HEK293 (cell line): Measurements from ENCODE around the gene SIDT2.
"Not testable (repeated sequence)": the region's sequence is repeated elsewhere in the genome, so short reads cannot be mapped to it uniquely, and the experiment has no call there.

Source experiments
- CTCF ChIA-PET: fragments of 350-600 bp; formaldehyde crosslinking; extraction: SDS; loops from one replicate; lab custom pipeline; 2021; ENCODE audit warnings: antibody characterized with exemption; lab: Yijun Ruan, JAX
- POLR2A ChIA-PET: fragments of 300-600 bp; formaldehyde crosslinking; extraction: SDS; loops from one replicate; lab custom pipeline; 2020; ENCODE audit warnings: antibody characterized with exemption, inconsistent platforms; lab: Yijun Ruan, JAX
- H3K27ac ChIP-seq: fragments of 200-500 bp; sonication (Bioruptor generic); 2 replicates; pipeline ENCODE4 v1.5.1; 2014; ENCODE audit warnings: low read depth, low read length, control low read depth, inconsistent platforms; ENCODE audit errors: extremely low read depth
- H3K36me3 ChIP-seq, 2 experiments: fragments of 200-500 bp in 1 of 2; sonication (Bioruptor generic) in 1 of 2; 1 replicate in 1 of 2; 2 replicates in 1 of 2; pipeline ENCODE4 v1.5.1; 2014 to 2017; ENCODE audit warnings: inconsistent platforms in 2 of 2, low read length in 2 of 2; ENCODE audit not compliant: control insufficient read depth in 2 of 2, insufficient read depth in 1 of 2
- H3K4me1 ChIP-seq: fragments of 200-500 bp; sonication (Bioruptor generic); 2 replicates; pipeline ENCODE4 v1.5.1; 2014; ENCODE audit warnings: mild to moderate bottlenecking, low read length, inconsistent platforms; ENCODE audit not compliant: control insufficient read depth, insufficient read depth
- H3K4me3 ChIP-seq: 2 replicates; pipeline ENCODE4 v1.5.1; 2011; ENCODE audit warnings: low read depth, mild to moderate bottlenecking, control low read depth, low read length, moderate library complexity
- H3K9me3 ChIP-seq: fragments of 200-500 bp; sonication (Bioruptor generic); 2 replicates; pipeline ENCODE4 v1.5.1; 2014; ENCODE audit warnings: low read depth, low read length, inconsistent platforms; ENCODE audit not compliant: control insufficient read depth, insufficient read depth
- ELK4 ChIP-seq: IDR thresholded peaks from 2 replicates; pipeline ENCODE4 v1.6.1; 2011; ENCODE audit warnings: mild to moderate bottlenecking, low read depth, low read length, borderline replicate concordance
- HOXC10 ChIP-seq: sonication (generic); formaldehyde crosslinking; IDR thresholded peaks from 2 replicates; pipeline ENCODE4 v1.8.1; 2023; ENCODE audit warnings: mild to moderate bottlenecking, missing genetic modification reagents
- INSM2 ChIP-seq: fragments of 450-650 bp; formaldehyde crosslinking; IDR thresholded peaks from 2 replicates; pipeline ENCODE4 v1.5.1; 2016; ENCODE audit warnings: missing biosample characterization, missing genetic modification characterization
- PRDM1 ChIP-seq: fragments of 450-650 bp; formaldehyde crosslinking; IDR thresholded peaks from 2 replicates; pipeline ENCODE4; 2016; ENCODE audit warnings: missing biosample characterization, missing genetic modification characterization
- WT1 ChIP-seq: fragments of 450-650 bp; formaldehyde crosslinking; IDR thresholded peaks from 2 replicates; pipeline ENCODE4 v1.5.1; 2016; ENCODE audit warnings: missing biosample characterization, missing genetic modification characterization
- ZBTB1 ChIP-seq: fragments of 450-650 bp; formaldehyde crosslinking; IDR thresholded peaks from 2 replicates; pipeline ENCODE4 v1.5.1; 2016; ENCODE audit warnings: missing biosample characterization, missing genetic modification characterization
- ZNF174 ChIP-seq: fragments of 450-650 bp; formaldehyde crosslinking; IDR thresholded peaks from 2 replicates; pipeline ENCODE4 v1.5.0; 2017; ENCODE audit warnings: missing biosample characterization, mild to moderate bottlenecking, missing genetic modification characterization
- ZNF324 ChIP-seq: fragments of 450-650 bp; formaldehyde crosslinking; IDR thresholded peaks from 2 replicates; pipeline ENCODE4 v1.5.1; 2016; ENCODE audit warnings: missing biosample characterization, missing genetic modification characterization
- ZNF548 ChIP-seq: fragments of 450-650 bp; formaldehyde crosslinking; IDR thresholded peaks from 2 replicates; pipeline ENCODE4 v1.5.1; 2016; ENCODE audit warnings: missing biosample characterization, missing genetic modification characterization
- ZNF701 ChIP-seq: fragments of 450-650 bp; formaldehyde crosslinking; IDR thresholded peaks from 2 replicates; pipeline ENCODE4 v1.5.1; 2016; ENCODE audit warnings: missing biosample characterization, missing genetic modification characterization
- ZNF785 ChIP-seq: fragments of 450-650 bp; formaldehyde crosslinking; IDR thresholded peaks from 2 replicates; pipeline ENCODE4 v1.5.1; 2016; ENCODE audit warnings: missing biosample characterization, missing genetic modification characterization
- ZSCAN16 ChIP-seq: fragments of 450-650 bp; formaldehyde crosslinking; IDR thresholded peaks from 2 replicates; pipeline ENCODE4 v1.5.1; 2016; ENCODE audit warnings: missing biosample characterization, missing genetic modification characterization
- TF ChIP-seq, protein P1 (sequence below): fragments of 450-650 bp; formaldehyde crosslinking; IDR thresholded peaks from 2 replicates; pipeline ENCODE4 v1.5.1; 2017; ENCODE audit warnings: missing biosample characterization, missing genetic modification characterization

The SIDT2 gene

GRCh38 chr11:117134431-117134830 lies 44.1 kb upstream of the SIDT2 start:
- no peaks in the 10 kb centered on the region for H3K36me3 ChIP-seq
- H3K9me3 ChIP-seq = no peaks in the 10 kb centered on the region
- H3K27ac ChIP-seq = no peak overlapping the region
- POLR2A ChIA-PET = no interaction called here
- no peaks in the 10 kb centered on the region for H3K4me1 ChIP-seq
- H3K4me3 ChIP-seq = no peak overlapping the region
- CTCF ChIA-PET = interaction anchor here (2.1 kb wide), 1 partner anchor 10 kb away, joined by 4 read pairs; no protein-coding TSS in a partner anchor
- no peak for TF ChIP-seq ZNF548 (tag by site-specific recombination)
- TF ChIP-seq HOXC10 (CRISPR knock-in tag) = no peak
- TF ChIP-seq ZNF701 = no peak
- TF ChIP-seq ZNF174 (tag by site-specific recombination) = no peak
- no peak for TF ChIP-seq INSM2
- TF ChIP-seq WT1 (tag by site-specific recombination) = no peak
- no peak for TF ChIP-seq ZSCAN16
- TF ChIP-seq ZBTB1 (tag by site-specific recombination) = no peak
- TF ChIP-seq ZNF324 = no peak
- TF ChIP-seq ELK4 = no peak
- no peak for TF ChIP-seq PRDM1 (tag by site-specific recombination)
- TF ChIP-seq, protein P1, sequence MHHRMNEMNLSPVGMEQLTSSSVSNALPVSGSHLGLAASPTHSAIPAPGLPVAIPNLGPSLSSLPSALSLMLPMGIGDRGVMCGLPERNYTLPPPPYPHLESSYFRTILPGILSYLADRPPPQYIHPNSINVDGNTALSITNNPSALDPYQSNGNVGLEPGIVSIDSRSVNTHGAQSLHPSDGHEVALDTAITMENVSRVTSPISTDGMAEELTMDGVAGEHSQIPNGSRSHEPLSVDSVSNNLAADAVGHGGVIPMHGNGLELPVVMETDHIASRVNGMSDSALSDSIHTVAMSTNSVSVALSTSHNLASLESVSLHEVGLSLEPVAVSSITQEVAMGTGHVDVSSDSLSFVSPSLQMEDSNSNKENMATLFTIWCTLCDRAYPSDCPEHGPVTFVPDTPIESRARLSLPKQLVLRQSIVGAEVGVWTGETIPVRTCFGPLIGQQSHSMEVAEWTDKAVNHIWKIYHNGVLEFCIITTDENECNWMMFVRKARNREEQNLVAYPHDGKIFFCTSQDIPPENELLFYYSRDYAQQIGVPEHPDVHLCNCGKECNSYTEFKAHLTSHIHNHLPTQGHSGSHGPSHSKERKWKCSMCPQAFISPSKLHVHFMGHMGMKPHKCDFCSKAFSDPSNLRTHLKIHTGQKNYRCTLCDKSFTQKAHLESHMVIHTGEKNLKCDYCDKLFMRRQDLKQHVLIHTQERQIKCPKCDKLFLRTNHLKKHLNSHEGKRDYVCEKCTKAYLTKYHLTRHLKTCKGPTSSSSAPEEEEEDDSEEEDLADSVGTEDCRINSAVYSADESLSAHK (tag by site-specific recombination) = no peak
- TF ChIP-seq ZNF785 (tag by site-specific recombination) = no peak
- TF ChIP-seq, all 188 proteins: peak for 0

- POLR2A ChIA-PET = not testable (repeated sequence)
Observed at GRCh38 chr11:117134979-117135378, 43.6 kb upstream of the SIDT2 start.

GRCh38 chr11:117137223-117138086 lies 41.1 kb upstream of the SIDT2 start:
- H3K4me3 ChIP-seq, H3K36me3 ChIP-seq, H3K27ac ChIP-seq, POLR2A ChIA-PET, H3K4me1 ChIP-seq, H3K9me3 ChIP-seq: not testable (repeated sequence)
- CTCF ChIA-PET = interaction anchor here (0.7 to 1.2 kb wide), 2 partner anchors 44 to 1413 kb away, joined by 3 to 4 read pairs; no protein-coding TSS in a partner anchor

More at GRCh38 chr11:117134979-117135378, 43.6 kb upstream of the SIDT2 start:
- CTCF ChIA-PET = interaction anchor here (2.1 kb wide), 1 partner anchor 11 kb away, joined by 4 read pairs; no protein-coding TSS in a partner anchor
- H3K27ac ChIP-seq, H3K4me1 ChIP-seq, H3K36me3 ChIP-seq, H3K9me3 ChIP-seq, H3K4me3 ChIP-seq: not testable (repeated sequence)
